ENCODE measurements around the gene PSMD8.

Gene PSMD8

DNA sequence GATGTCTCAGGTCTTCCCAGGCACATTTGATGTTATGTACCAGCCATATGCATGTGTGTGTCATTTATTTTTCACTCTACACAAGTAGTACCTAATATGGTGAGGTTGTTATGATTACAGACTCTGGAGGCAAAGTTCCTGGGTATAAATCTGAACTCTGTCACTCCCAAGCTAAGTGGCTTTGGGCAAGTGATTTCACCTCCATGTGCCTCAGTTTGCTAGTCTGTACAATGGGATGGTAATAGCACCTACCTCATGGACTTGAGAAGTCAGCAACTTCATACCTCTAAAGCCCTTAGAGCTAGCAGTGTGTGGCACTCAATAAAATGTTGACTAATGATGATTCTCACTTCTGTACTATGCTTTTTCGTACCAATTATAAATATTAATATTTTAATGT is 42.6 kb upstream of the PSMD8 start:
- Histone ChIP-seq H3K9ac (ENCODE audit: low read length) (no peak overlapping the region), H3K36me3 (ENCODE audit: low read length) (no peaks in the 10 kb centered on the region), H4K20me1 (ENCODE audit: low read depth, low read length) (no peaks in the 10 kb centered on the region), H3K9me3 (ENCODE audit: insufficient read depth, low read length) (no peaks in the 10 kb centered on the region), H3F3A (ENCODE audit: insufficient read depth) (peaks cover 3% of the 10 kb centered on the region; the same call in 1 of the 2 replicates), H2AFZ (ENCODE audit: low read depth, low read length, severe bottlenecking) (no peak overlapping the region), H3K27ac (ENCODE audit: low read depth, low read length) (no peak overlapping the region), H3K27me3 (ENCODE audit: low read length) (no peaks in the 10 kb centered on the region), H3K4me2 (ENCODE audit: low read depth, low read length, poor library complexity, severe bottlenecking) (no peak overlapping the region), H3K9me2 (replicated peaks; ENCODE audit: insufficient read depth, low read length) (no peaks in the 10 kb centered on the region), H3K79me2 (ENCODE audit: insufficient read depth, low read length) (no peaks in the 10 kb centered on the region), H3K4me3 (ENCODE audit: insufficient read depth, low read length, poor library complexity, severe bottlenecking) (no peak overlapping the region)
- TF ChIP-seq CTCF (IDR thresholded peaks at IDR 0.05; ENCODE audit: insufficient read depth, low read length, poor library complexity, severe bottlenecking) (no peak), EZH2phosphoT487 (conservative IDR thresholded peaks at IDR 0.05; ENCODE audit: low read length) (no peak)

- H3K79me2 ChIP-seq (ENCODE audit: insufficient read depth, low read length) = no peaks in the 10 kb centered on the region
- H3K36me3 ChIP-seq (ENCODE audit: low read length) = no peaks in the 10 kb centered on the region
- no peak for TF ChIP-seq EZH2phosphoT487 (conservative IDR thresholded peaks at IDR 0.05; ENCODE audit: low read length)
- no peaks in the 10 kb centered on the region for H3K27me3 ChIP-seq (ENCODE audit: low read length)
- H3K9ac ChIP-seq (ENCODE audit: low read length) = no peak overlapping the region
- no peaks in the 10 kb centered on the region for H4K20me1 ChIP-seq (ENCODE audit: low read depth, low read length)
- no peak overlapping the region for H3K4me2 ChIP-seq (ENCODE audit: low read depth, low read length, poor library complexity, severe bottlenecking)
- no peak overlapping the region for H2AFZ ChIP-seq (ENCODE audit: low read depth, low read length, severe bottlenecking)
- H3K9me3 ChIP-seq (ENCODE audit: insufficient read depth, low read length) = no peaks in the 10 kb centered on the region
- no peak overlapping the region for H3K27ac ChIP-seq (ENCODE audit: low read depth, low read length)
- H3F3A ChIP-seq (ENCODE audit: insufficient read depth) = peaks cover 3% of the 10 kb centered on the region; the same call in 1 of the 2 replicates
- H3K4me3 ChIP-seq (ENCODE audit: insufficient read depth, low read length, poor library complexity, severe bottlenecking) = no peak overlapping the region
- no peaks in the 10 kb centered on the region for H3K9me2 ChIP-seq (replicated peaks; ENCODE audit: insufficient read depth, low read length)
These were observed 41.1 kb upstream of the PSMD8 start for GRCh38 chr19:38333245-38333644.

GRCh38 chr19:38335949-38336637 is 38.3 kb upstream of the PSMD8 start:
- TF ChIP-seq EZH2phosphoT487 (conservative IDR thresholded peaks at IDR 0.05; ENCODE audit: low read length) (no peak), CTCF (IDR thresholded peaks at IDR 0.05; ENCODE audit: insufficient read depth, low read length, poor library complexity, severe bottlenecking) (no peak)
- Histone ChIP-seq H3F3A (ENCODE audit: insufficient read depth) (peaks cover 3% of the 10 kb centered on the region; the same call in 1 of the 2 replicates), H3K9ac (ENCODE audit: low read length) (peak overlapping the region; percentile 68)

GRCh38 chr19:38336638-38337359 is 37.6 kb upstream of the PSMD8 start:
- H3K4me2 ChIP-seq (ENCODE audit: low read depth, low read length, poor library complexity, severe bottlenecking) = peak overlapping the region; percentile 89
- H3K36me3 ChIP-seq (ENCODE audit: low read length) = no peaks in the 10 kb centered on the region
- H3K27me3 ChIP-seq (ENCODE audit: low read length) = no peaks in the 10 kb centered on the region
- no peaks in the 10 kb centered on the region for H3K9me3 ChIP-seq (ENCODE audit: insufficient read depth, low read length)
- peaks cover 3% of the 10 kb centered on the region; the same call in 1 of the 2 replicates for H3F3A ChIP-seq (ENCODE audit: insufficient read depth)
- peak overlapping the region; percentile 90 for H2AFZ ChIP-seq (ENCODE audit: low read depth, low read length, severe bottlenecking)
- H3K9me2 ChIP-seq (replicated peaks; ENCODE audit: insufficient read depth, low read length) = no peaks in the 10 kb centered on the region
- H4K20me1 ChIP-seq (ENCODE audit: low read depth, low read length) = no peaks in the 10 kb centered on the region
- peak overlapping the region; percentile 86 for H3K27ac ChIP-seq (ENCODE audit: low read depth, low read length)
- H3K79me2 ChIP-seq (ENCODE audit: insufficient read depth, low read length) = no peaks in the 10 kb centered on the region
- H3K9ac ChIP-seq (ENCODE audit: low read length) = peak overlapping the region; percentile 68
- peak overlapping the region; percentile 82 for H3K4me3 ChIP-seq (ENCODE audit: insufficient read depth, low read length, poor library complexity, severe bottlenecking)
- TF ChIP-seq EZH2phosphoT487 (conservative IDR thresholded peaks at IDR 0.05; ENCODE audit: low read length) (no peak), CTCF (IDR thresholded peaks at IDR 0.05; ENCODE audit: insufficient read depth, low read length, poor library complexity, severe bottlenecking) (no peak)

More at GRCh38 chr19:38335949-38336637, 38.3 kb upstream of the PSMD8 start:
- Histone ChIP-seq H3K27ac (ENCODE audit: low read depth, low read length) (peak overlapping the region; percentile 86), H4K20me1 (ENCODE audit: low read depth, low read length) (no peaks in the 10 kb centered on the region), H3K4me2 (ENCODE audit: low read depth, low read length, poor library complexity, severe bottlenecking) (peak overlapping the region; percentile 89), H3K9me2 (replicated peaks; ENCODE audit: insufficient read depth, low read length) (no peaks in the 10 kb centered on the region), H3K9me3 (ENCODE audit: insufficient read depth, low read length) (no peaks in the 10 kb centered on the region), H3K36me3 (ENCODE audit: low read length) (no peaks in the 10 kb centered on the region), H3K4me3 (ENCODE audit: insufficient read depth, low read length, poor library complexity, severe bottlenecking) (peak overlapping the region; percentile 82), H2AFZ (ENCODE audit: low read depth, low read length, severe bottlenecking) (peak overlapping the region; percentile 90), H3K27me3 (ENCODE audit: low read length) (no peaks in the 10 kb centered on the region), H3K79me2 (ENCODE audit: insufficient read depth, low read length) (no peaks in the 10 kb centered on the region)

Measured in SU-DHL-6 (cell line).